Motor neuron (in vitro differentiated cells): ENCODE results near the gene GRIK4. TPM values are rescaled to one million over a fixed set of nuclear protein-coding genes. Genes with fewer than 3 reads are reported as not detected.
A peak's percentile ranks its signal among the peaks of the same experiment; 100 is the strongest.

Source experiments
- ATAC-seq, 8 experiments: fragments of 200-7000 bp; cut with Tn5 transposase; replicated peaks in 6 of 8; 2 replicates each; pipeline ENCODE4 v1.8.0; 2021; ENCODE audit warnings: mild to moderate bottlenecking in 8 of 8, moderate library complexity in 8 of 8
- H3K27ac ChIP-seq, 2 donors: fragments of 250-450 bp; sonication (Bioruptor Pico); 2 replicates each; pipeline ENCODE4 v1.9.0; 2021; ENCODE audit warnings: antibody characterized with exemption in 2 of 2, mild to moderate bottlenecking in 2 of 2, moderate library complexity in 1 of 2
- H3K4me1 ChIP-seq, 2 donors: fragments of 250-450 bp; sonication (Bioruptor Pico); replicated peaks in 1 of 2; 2 replicates each; pipeline ENCODE4 v1.6.1; 2021; ENCODE audit warnings: antibody characterized with exemption in 2 of 2, mild to moderate bottlenecking in 2 of 2, moderate library complexity in 1 of 2
- H3K4me3 ChIP-seq, 5 donors: fragments of 250-450 bp; sonication (Bioruptor Pico); 2 replicates each; pipeline ENCODE4 v1.9.0; 2021; ENCODE audit warnings: antibody characterized with exemption in 5 of 5, mild to moderate bottlenecking in 5 of 5, moderate library complexity in 4 of 5
- WGBS, 10 experiments: fragments of 450-650 bp; shearing (Covaris generic); methylation state at CpG; one replicate each; pipeline ENCODE4 v1.0.0; 2022; 5-methylcytosine and 5-hydroxymethylcytosine counted together
- in situ Hi-C, 9 experiments: fragments of 400-800 bp; cut with MboI; loops; one replicate each; pipeline ENCODE4 v1.15.0; 2021; ENCODE audit warnings: low sequenced_read_pairs in 9 of 9, low pct_unique_long_range_greater_than_20kb in 2 of 9; ENCODE audit not compliant: unreplicated experiment in 9 of 9
- total RNA-seq, 8 experiments: library from RNA; unstranded; fragments of 300-600 nt; gene quantifications; 2 replicates each; pipeline versions ENCODE4 v1.2.3 to v1.2.4, GENCODE V29; 2022

The GRIK4 gene
- total RNA-seq, 8 experiments from 2014 or later, result 0.75 to 11.1 (median 1.7) TPM

DNA sequence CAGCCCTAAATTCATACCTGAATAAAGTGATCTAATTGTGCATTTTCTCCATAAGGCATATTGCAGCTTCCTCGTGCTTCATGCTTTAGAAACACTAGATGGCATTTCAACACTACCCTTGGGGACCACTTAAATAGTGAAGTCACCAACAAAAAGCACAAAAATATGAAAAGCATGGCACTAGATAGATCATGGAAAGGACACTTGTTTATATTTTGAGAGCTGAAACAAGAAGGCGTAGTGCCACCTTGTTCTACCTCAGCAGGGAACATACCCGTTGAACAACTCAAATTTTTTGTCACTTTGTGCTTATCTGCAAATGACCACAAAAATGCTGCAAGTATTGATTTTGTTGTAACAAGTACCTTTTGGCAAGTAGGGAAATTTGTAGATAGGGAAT, 521.0 kb downstream of the GRIK4 start:
- WGBS, 10 experiments, result 20 to 93% (median 87%) methylated on average over 1 to 3 of the region's 3 CpGs; no CpG with 5 or more reads in 1 of the 10 experiments
- Histone ChIP-seq H3K27ac (no peak overlapping the region), H3K4me3 (no peak overlapping the region), H3K4me1 (no peaks in the 10 kb centered on the region)
- ATAC-seq, result no peak
- in situ Hi-C loops, result no loop called here

DNA sequence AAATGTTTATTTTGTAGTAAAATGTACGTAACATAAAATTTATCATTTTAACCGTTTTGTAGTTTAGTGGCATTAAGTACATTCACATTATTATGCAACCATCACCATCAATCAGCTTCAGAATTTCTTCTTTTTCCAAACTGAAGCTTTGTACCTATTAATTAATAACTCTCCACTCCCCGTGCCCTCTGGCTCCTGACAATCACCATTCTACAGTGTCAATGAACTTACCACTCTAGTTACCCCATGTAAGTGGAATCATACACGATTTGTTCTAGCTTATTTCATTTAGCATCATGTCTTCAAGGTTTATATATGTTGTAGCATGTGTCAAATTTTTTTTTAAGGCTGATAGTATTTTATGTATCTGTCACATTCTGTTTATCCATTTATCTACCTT, 522.1 kb downstream of the GRIK4 start:
- Histone ChIP-seq H3K27ac (no peak overlapping the region), H3K4me3 (no peak overlapping the region), H3K4me1 (no peaks in the 10 kb centered on the region)
- in situ Hi-C loops, result no loop called here
- 61 to 97% (median 88%) methylated on average over 3 to 4 of the region's 4 CpGs; no CpG with 5 or more reads in 1 of the 10 experiments for WGBS, 10 experiments
- no peak for ATAC-seq

DNA sequence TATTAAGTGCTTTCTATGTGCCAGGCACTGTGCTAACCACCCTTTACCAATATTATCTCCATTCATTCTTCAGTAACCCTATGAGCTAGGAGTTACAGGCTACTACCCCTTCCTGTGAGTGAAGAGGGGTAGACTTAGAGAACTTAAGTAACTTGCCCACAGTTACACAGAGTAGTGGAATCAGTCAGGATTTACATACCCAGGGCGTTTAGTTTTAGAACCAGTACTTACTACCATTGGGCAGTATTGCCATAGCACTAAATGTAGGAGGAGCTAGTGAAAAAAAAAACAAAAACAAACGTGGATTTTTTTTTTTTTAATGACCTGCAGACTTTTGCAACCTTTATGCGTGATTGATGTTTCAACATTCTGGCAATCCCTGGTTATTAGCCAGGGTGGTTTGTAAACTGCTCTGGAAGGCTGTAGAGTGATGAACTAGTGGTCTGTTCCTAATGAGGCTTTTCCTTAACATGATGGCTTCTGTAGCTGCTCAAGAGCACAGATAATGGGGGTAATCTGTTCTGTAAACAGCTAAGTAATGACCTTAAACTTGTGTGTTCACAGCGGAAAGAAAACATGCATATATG, 523.7 kb downstream of the GRIK4 start:
- in situ Hi-C loops, result no loop called here
- no peak overlapping the region for H3K27ac ChIP-seq
- no peak overlapping the region for H3K4me3 ChIP-seq
- no peaks in the 10 kb centered on the region for H3K4me1 ChIP-seq
- WGBS, 10 experiments, result 30 to 96% (median 60%) methylated on average over 1 to 4 of the region's 4 CpGs
- ATAC-seq, result peak in 2 of 8 experiments; percentile 43 to 56

DNA sequence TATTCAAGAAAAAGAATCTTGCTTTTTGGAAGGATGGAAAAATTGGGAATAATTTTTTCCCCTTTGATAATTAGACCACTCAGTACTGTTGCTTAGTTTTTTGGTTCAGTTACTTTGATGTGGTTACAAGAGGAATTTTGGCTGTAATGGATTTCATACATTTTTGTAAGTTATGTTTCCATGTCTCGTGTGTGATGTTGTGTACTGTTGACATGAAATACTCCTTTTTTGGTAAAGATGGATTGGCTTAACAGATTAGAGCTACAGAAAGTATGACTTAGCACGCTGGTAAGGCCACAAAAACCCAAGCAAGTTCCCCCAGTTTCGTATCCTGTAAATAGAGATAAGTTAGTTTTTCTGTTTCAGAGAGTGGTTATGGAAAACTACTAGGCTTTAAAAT, 524.2 kb downstream of the GRIK4 start:
- Histone ChIP-seq H3K4me3 (no peak overlapping the region), H3K27ac (no peak overlapping the region), H3K4me1 (no peaks in the 10 kb centered on the region)
- in situ Hi-C loops, result no loop called here
- ATAC-seq, result no peak
- 40 to 100% (median 84%) methylated on average over 2 to 3 of the region's 3 CpGs; no CpG with 5 or more reads in 2 of the 10 experiments for WGBS, 10 experiments

DNA sequence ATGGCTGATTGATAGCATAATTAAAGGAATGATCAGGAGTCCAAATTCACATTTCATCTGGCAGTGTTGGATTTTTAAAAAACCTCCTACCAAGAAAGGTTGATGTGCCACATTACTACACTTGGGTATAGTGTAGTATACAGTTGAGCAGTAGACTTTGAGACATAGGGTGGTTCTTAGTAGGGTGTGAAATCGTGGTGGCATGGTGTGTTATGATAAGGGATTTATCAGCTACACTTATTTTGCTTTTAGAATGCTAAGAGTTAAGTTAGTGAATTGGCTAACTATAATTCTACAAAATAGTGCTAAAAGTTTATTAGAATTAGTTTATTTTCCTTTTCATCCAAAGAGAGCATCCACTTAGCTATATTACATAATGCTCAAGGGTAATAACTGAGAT, 525.5 kb downstream of the GRIK4 start:
- in situ Hi-C loops, result no loop called here
- 71 to 100% (median 86%) methylated on average over 1 of the region's 1 CpG; no CpG with 5 or more reads in 5 of the 10 experiments for WGBS, 10 experiments
- H3K27ac ChIP-seq, result no peak overlapping the region
- H3K4me3 ChIP-seq, result no peak overlapping the region
- ATAC-seq, result no peak
- H3K4me1 ChIP-seq, result peaks cover 0 to 2% of the 10 kb centered on the region in 2 donors

Other genes with a start within 250 kb of the GRIK4 start
- 10 to 100 TPM in 3 of 8 experiments, 1 to 10 TPM in 5; 5.1 to 12.1 (median 9.5) TPM for gene TLCD5, start 186.4 kb upstream of the GRIK4 start, total RNA-seq
- gene ARHGEF12, start 175.3 kb upstream of the GRIK4 start, total RNA-seq, result 100 to 1,000 TPM in 1 of 8 experiments, 10 to 100 TPM in 7; 37.5 to 108 (median 48.2) TPM